Measurements from ENCODE around the gene VAMP8.
"Not testable (repeated sequence)": the region's sequence is repeated elsewhere in the genome, so short reads cannot be mapped to it uniquely, and the experiment has no call there.

The VAMP8 gene

DNA sequence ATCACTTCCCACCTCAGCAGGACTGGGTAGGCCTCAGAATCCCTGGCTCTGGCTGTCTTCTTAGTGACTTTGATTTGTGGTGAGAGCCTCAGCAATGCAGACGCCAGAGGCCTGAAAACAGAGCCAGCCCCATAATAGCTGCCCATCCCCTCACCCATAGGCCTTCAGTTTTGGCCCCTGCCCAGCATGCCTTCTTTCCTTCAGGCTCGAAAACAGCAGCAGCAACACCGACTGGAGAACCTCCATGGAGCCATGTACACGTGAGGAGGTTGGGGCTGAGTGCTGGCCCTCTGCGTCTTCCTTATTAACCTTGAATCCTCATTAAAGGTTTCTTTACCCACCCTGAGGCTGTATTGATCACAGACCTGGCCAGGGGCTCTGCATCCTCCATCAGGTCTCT lies 19.9 kb downstream of the VAMP8 start:
- H3K4me3 ChIP-seq (ENCODE audit: low read depth, low read length) = no peak overlapping the region

DNA sequence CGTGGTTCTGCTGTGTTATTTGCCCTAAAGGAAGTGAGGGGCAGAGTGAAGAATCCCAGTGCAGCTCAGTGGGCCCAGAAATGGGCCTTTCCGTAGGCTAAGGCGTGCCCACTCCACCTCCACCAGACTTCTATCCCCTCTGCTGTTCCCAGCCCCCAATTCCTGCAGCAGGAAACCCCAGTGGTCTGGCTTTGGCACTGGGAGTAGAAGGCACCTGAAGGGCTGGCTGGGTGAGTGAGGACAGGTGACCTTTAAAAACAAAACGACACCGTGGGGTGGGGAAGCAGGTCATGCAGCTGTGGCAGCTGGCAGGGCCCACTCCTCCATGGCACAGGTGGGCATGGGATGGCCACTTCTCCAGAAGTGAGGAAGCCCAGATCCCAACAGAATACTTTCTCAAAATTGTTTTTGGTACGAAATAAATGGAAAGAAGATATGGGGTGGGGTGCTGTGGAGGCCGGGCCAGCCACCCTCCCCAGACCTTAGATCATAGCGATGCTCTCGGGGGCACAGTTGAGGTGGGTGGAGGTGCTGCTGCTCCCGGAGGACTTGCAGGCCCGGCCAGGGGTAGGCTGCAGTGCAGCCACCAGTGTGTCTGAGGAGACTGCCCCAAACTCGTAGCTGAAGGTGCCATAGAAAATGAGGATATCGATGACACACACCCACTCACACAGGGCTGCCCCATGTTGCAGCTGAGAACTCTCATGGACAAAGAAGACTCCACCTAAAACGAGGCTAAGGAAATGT lies 21.4 kb downstream of the VAMP8 start:
- H3K4me3 ChIP-seq (ENCODE audit: low read depth, low read length) = no peak overlapping the region

DNA sequence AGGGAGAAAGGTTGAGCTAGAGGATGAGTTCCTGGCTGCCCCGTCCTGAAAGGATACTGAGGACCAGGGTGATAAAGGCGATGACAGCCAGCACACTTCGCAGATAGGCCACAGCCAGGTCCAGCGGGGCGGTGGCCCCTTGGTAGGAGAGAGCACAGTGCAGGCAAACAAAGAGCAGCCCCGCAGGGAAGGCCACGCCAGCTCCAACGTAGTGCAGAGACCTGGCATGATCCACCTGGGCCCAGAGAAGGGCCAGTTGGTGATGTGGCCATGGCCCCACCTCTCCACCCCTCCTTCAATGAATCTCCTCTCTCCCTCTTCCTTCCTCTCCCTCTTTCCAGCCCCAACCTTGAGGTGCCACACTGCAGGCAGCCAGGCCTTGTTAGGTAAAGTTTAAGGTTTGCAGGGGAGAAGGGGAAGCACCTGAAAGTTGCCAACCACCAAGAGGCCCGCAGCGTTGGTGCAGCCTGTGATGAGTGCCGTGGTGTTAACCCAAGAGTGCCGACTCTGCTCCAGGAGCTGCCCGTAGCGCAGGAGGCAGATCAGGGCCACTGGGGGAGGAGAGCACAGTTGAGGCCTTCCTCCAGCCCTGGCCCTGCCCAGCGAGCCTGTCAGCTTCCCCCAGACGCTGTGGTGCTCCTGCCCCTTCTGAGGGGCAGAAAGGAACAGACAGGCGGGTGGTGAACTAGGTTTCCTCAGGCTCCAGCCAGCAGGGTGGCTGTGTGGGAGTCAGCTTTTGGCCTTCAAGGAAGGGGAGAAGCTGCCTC lies 22.3 kb downstream of the VAMP8 start:
- no peak overlapping the region for H3K4me3 ChIP-seq (ENCODE audit: low read depth, low read length)

- H3K4me3 ChIP-seq (ENCODE audit: low read depth, low read length) = no peak overlapping the region
Observed at GRCh38 chr2:85600235-85600575, 22.8 kb downstream of the VAMP8 start.

GRCh38 chr2:85600951-85601770 lies 23.8 kb downstream of the VAMP8 start:
- no peak overlapping the region for H3K4me3 ChIP-seq (ENCODE audit: low read depth, low read length)

DNA sequence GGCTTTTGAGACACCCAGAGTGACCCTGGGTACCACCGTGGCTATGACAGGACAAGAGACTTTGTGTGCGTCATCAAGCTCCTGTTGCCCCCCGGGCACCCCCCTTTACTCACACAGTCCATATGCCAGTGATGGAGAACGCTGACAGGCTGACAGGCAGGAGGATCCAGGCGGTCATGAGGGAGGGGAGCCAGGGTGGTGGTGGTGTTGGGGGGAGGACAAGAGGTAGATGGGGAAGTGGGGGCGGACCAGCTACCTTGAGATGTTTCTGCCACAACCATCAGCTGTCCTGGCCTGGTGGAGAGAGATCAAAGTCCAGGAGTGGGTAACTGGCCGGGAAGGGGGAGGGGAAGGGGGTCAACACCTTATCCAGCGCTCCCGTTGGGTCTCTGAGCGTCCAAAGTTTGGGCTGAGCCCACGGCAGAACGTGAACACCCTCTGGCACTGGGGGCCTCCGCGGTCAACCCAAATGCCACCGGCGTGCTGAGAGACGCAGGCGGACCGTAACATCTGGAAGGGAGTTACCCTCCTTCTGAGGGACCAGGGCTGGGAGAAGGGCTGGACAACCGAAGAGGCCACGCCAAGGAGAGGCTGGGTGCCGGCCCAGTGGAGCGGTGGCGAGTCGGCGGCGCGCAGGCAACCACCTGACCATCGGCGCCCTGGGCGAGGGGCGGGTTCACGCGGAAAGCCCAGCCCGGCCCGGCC lies 24.5 kb downstream of the VAMP8 start:
- peak overlapping the region; percentile 91 for H3K4me3 ChIP-seq (ENCODE audit: low read depth, low read length)

GRCh38 chr2:85602476-85603234 lies 25.3 kb downstream of the VAMP8 start, which contains the start of gene TMEM150A:
Gene TMEM150A, minus strand, starts transcription at chr2:85602698. Its CDS starts 750 bp downstream, at chr2:85601948.
- H3K4me3 ChIP-seq (ENCODE audit: low read depth, low read length) = peak within 1 kb of the TSS; percentile 91

DNA sequence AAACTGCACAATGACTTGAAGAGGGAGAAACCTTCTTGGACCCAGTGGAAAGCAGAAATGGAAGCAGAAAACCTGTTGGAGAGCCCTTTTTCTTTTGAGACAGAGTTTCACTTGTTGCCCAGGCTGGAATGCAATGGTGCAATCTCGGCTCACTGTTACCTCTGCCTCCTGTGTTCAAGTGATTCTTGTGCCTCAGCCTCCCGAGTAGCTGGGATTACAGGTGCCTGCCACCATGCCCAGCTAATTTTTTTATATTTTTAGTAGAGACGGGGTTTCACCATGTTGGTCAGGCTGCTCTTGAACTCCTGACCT lies 26.7 kb downstream of the VAMP8 start:
- H3K4me3 ChIP-seq (ENCODE audit: low read depth, low read length) = not testable (repeated sequence)

- no peak overlapping the region for H3K4me3 ChIP-seq (ENCODE audit: low read depth, low read length)
Observed at GRCh38 chr2:85604568-85605339, 27.4 kb downstream of the VAMP8 start.

- no peak overlapping the region for H3K4me3 ChIP-seq (ENCODE audit: low read depth, low read length)
Observed at GRCh38 chr2:85605406-85606115, 28.2 kb downstream of the VAMP8 start.

DNA sequence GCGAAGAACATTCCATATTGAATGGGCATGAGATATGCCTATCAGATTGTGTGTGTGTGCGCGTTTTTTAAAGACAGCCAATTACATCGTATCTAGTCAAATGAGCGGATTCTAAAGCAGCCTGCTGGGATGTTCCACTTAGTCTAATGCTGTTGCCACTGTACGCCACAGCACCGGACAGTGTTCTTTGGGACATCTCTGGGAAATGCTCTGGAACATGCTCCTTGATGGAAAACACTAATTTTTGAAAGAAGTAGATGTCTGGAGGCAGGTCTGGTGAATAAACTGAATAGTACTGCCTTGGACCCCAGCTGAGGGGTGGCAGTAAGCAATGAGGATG lies 28.7 kb downstream of the VAMP8 start:
- H3K4me3 ChIP-seq (ENCODE audit: low read depth, low read length) = no peak overlapping the region

DNA sequence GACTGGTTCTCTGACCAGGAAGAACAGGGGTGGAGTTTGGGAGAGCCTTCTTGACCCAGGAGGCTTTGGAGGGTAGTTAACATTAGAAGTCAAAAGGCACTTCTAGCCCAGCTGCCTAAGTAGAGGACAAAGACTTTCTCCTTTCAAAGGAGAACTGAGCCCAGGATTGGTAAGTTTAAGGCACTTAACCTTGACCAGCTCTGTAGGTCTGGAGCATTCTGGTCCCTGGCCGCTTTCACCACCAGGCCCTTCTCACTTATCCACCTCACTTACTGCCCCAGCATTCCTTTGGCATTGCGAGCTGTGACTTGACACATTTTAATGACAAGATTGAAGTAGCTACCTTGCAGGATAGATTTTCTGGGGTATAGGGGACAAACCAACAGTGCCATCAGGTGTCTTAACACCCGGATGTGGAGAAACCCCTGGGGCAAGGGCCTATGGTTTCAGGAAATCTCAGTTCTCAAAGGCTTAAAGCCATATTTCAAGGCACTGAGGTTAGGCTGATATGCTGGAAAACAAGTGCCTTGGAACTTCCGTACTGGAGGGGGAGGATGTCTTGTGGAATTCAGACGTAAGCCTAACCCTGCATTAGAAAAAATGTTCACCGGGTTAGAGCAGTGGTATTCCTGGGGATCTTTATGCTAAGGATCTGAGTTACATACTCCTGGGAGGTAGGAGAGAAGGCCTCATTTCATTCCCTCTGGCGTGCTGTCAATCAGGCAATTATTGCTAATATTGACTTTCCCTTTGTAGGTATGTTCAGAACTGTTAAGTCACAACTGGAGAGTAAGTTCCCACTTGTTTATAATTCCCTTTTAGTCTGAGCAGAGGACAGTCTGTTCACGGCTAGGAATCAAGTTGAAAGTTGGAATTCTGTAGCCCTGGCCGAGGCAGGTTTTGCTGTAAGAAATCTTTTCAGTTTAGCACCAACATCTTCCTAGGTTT lies 30.2 kb downstream of the VAMP8 start:
- H3K4me3 ChIP-seq (ENCODE audit: low read depth, low read length) = no peak overlapping the region

DNA sequence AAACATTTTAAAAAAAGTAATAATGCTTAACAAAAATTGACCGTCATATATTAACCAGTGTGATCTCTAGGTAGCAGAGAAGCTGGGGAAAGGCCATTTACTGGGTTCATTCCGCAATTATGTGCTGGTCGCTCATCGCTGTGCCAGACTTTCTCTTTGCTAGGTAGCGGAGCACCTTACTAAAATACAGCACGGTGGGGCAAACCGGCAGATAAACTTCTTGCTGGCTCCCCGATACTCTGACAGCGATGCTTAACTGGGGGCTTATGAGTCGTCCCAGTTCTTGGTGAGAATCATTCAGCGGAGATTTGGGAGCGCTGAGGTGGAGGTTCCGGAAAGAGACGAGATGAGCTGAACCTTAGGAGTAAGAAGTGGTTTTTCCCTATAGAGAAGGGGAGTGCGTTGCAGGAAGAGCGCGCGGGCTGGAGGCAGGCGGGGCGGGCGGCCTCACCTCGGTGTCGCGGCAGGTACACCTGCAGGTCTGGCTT lies 33.9 kb downstream of the VAMP8 start:
- peak overlapping the region; percentile 90 for H3K4me3 ChIP-seq (ENCODE audit: low read depth, low read length)

DNA sequence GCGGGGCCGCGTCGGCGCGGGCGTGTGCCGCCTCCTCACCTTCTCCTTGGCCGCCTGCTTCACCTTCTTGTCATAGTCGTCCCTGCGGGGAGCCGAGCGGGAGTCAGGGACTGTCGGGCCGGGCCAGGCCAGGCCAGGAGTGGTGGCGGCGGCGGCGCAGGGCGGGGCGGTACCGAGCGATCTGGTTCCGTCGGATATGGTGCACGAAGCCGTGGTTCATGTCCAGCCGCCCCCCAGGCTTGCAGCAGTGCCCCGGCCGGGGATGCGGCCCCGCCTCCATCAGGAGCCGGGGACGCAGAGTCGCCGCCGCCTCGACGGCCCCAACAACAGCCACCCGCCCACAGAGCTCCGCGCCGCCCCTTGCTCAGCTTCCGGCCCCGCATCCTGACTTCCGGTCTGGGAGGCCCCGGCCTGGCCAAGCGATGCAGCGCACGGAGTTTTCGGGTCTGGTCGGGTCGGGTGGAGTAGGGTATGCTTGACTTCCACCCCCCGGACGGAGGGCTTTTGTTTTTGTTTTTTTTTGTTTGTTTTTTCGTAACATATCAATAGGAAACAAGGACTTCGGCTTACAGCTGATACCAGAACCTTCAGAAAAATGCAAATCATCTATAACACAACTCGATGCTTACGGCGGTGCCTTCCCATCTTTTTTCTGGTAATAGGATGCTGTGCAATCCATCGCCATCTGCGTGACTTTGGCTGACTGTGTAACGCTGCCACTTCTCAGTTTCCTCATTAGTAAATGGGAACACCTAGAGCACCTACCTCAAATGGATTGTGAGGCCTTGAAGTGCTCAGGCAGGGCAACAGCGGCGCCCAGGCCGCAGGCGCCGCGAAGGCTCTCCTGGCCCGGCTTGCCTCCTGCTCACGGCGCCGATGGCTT lies 34.6 kb downstream of the VAMP8 start, which contains the start of gene C2orf68:
TSS of gene C2orf68 (minus strand) at position 362 of the 883 bp plus-strand sequence. CDS start at position 280, 82 bp downstream.
- peak within 1 kb of the TSS; percentile 90 for H3K4me3 ChIP-seq (ENCODE audit: low read depth, low read length)

DNA sequence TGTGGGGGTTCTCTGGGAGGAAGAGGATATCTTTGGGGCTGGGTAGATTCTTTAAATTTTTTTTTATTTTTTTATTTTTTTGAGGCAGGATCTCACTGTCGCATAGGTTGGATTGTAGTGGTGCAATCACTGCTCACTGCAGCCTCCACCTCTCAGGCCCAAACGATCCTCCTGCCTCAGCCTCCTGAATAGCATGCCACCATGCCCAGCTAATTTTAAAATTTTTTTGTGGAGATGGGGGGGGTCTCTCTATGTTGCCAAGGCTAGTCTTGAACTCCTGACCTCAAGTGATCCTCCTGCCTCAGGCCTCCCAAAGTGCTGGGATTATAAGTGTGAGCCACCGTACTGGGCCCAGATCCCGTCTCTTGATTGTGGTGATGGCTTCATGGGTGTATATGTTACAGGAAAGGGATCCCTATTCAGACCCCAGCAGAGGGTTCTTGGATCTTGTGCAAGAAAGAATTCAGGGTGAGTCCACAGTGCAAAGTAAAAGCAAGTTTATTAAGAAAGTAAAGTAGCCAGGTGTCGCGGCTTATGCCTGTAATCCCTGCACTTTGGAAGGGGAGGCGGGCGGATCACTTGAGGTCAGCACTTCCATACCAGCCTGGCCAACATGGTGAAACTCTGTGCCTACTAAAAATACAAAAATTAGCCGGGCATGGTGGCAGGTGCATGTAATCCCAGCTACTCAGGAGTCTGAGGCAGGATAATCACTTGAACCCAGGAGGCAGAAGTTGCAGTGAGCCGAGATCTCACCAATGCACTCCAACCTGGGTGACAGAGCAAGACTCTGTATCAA lies 36.5 kb downstream of the VAMP8 start:
- no peak overlapping the region for H3K4me3 ChIP-seq (ENCODE audit: low read depth, low read length)

DNA sequence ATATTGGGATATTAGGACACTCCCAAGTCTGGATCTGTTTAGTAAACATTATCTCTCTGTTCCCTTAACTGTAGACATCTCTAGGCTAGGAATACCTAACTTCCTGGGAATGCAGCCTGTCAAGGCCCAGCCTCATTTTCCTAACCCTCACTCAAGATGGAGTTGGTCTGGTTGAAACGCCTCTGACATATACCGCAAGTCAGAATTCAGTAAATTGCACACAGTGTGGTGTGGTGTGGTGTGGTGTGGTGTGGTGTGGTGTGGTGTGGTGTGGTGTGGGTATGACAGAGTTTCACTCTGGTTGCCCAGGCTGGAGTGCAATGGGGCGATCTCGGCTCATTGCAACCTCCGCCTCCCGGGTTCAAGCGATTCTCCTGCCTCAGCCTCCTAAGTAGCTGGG lies 37.4 kb downstream of the VAMP8 start:
- H3K4me3 ChIP-seq (ENCODE audit: low read depth, low read length) = not testable (repeated sequence)
